HG02571 (cell line): ENCODE data around the gene LSM3.

Experiments used
- ATAC-seq: cut with Tn5 transposase; IDR thresholded peaks from one replicate; pipeline ENCODE4 v1.9.1; 2021; ENCODE audit warnings: mild to moderate bottlenecking, moderate library complexity; ENCODE audit not compliant: unreplicated experiment

The LSM3 gene

GRCh38 chr3:14178247-14179113 is at the start of gene LSM3, which contains the start of gene XPC:
Gene LSM3 (plus strand): TSS chr3:14178817. CDS start chr3:14178861, 44 bp downstream.
Gene XPC (minus strand): TSS chr3:14178601. CDS start chr3:14178568, 33 bp downstream.
- ATAC-seq: peak; percentile 89

- ATAC-seq: no peak
Observed at GRCh38 chr3:14129296-14129695, 49.3 kb upstream of the LSM3 start.

- no peak for ATAC-seq
Observed at GRCh38 chr3:14130230-14130629, 48.4 kb upstream of the LSM3 start.

- no peak for ATAC-seq
Observed at GRCh38 chr3:14130707-14131106, 47.9 kb upstream of the LSM3 start.

GRCh38 chr3:14131134-14131533 is 47.5 kb upstream of the LSM3 start:
- ATAC-seq: no peak

- no peak for ATAC-seq
Observed at GRCh38 chr3:14132120-14132519, 46.5 kb upstream of the LSM3 start.

GRCh38 chr3:14132689-14133088 is 45.9 kb upstream of the LSM3 start:
- no peak for ATAC-seq

GRCh38 chr3:14133188-14133800 is 45.3 kb upstream of the LSM3 start:
- ATAC-seq: no peak

GRCh38 chr3:14133876-14134275 is 44.7 kb upstream of the LSM3 start:
- no peak for ATAC-seq

GRCh38 chr3:14134291-14134690 is 44.3 kb upstream of the LSM3 start:
- ATAC-seq: no peak

- no peak for ATAC-seq
Observed at GRCh38 chr3:14135581-14135980, 43.0 kb upstream of the LSM3 start.

GRCh38 chr3:14137004-14137403 is 41.6 kb upstream of the LSM3 start:
- ATAC-seq: no peak

- no peak for ATAC-seq
Observed at GRCh38 chr3:14137445-14137844, 41.2 kb upstream of the LSM3 start.

GRCh38 chr3:14138109-14138877 is 40.3 kb upstream of the LSM3 start:
- ATAC-seq: no peak

- no peak for ATAC-seq
Observed at GRCh38 chr3:14138878-14139655, 39.5 kb upstream of the LSM3 start.

- no peak for ATAC-seq
Observed at GRCh38 chr3:14139771-14140170, 38.8 kb upstream of the LSM3 start.

- ATAC-seq: no peak
Observed at GRCh38 chr3:14140668-14141067, 37.9 kb upstream of the LSM3 start.

GRCh38 chr3:14141144-14141543 is 37.5 kb upstream of the LSM3 start:
- ATAC-seq: no peak

GRCh38 chr3:14141602-14142341 is 36.8 kb upstream of the LSM3 start:
- no peak for ATAC-seq
